ENCODE data around the gene DDAH2. TPM values are rescaled to one million over a fixed set of nuclear protein-coding genes. Genes with fewer than 3 reads are reported as not detected.
A peak's percentile ranks its signal among the peaks of the same experiment; 100 is the strongest.

Gene DDAH2
- total and polyA plus RNA-seq, 10 of the 15 experiments (the other 5 are each of a cell fraction or from before 2014, with no cell fraction given), result 0.35 to 9.9 (median 6.2) TPM

GRCh38 chr6:31776989-31777666 is 48.0 kb upstream of the DDAH2 start, which contains the start of gene VWA7:
Gene VWA7 (minus strand): TSS chr6:31777328. CDS start chr6:31776779, 549 bp downstream.
- WGBS (ENCODE audit: insufficient coverage, insufficient replicate concordance, low lambda C conversion rate, missing lambda C conversion rate), result 12% methylated on average over 15 of the region's 15 CpGs
- CTCF ChIA-PET, result interaction anchor here (1.9 to 4.1 kb wide), 3 partner anchors 12 to 18 kb away, joined by 6 to 12 read pairs (median 8); partner anchors contain the start of gene VARS1
- H2AFZ ChIP-seq (ENCODE audit: control insufficient read depth, low read depth, low read length), result no peak within 1 kb of the TSS; the same call in 1 of the 2 replicates
- RAD21 ChIA-PET (ENCODE audit: unreplicated experiment), result interaction anchor here (0.8 to 2.1 kb wide), 4 partner anchors 14 to 53 kb away, joined by 3 to 8 read pairs (median 6); partner anchors contain the start of gene VARS1
- ATAC-seq, result peak; percentile 95
- peak within 1 kb of the TSS; percentile 62 for H3K4me2 ChIP-seq (ENCODE audit: control insufficient read depth, insufficient read depth)
- 0 out of 2 replicates have a peak within 1 kb of the TSS, but pooled peaks have one; percentile 15 for H3K9ac ChIP-seq (ENCODE audit: control insufficient read depth, insufficient read depth, low read length)
- peak; percentile 94 for FAIRE-seq
- no TSS peak for BruUV-seq (replicated peaks)
- in situ Hi-C loops (cut with MboI), result no loop called here
- DNase-seq (ENCODE audit: low read depth, low spot score), result peak; percentile 70
- H3K27me3 ChIP-seq (replicated peaks in 1 of 2; ENCODE audit: control insufficient read depth in 2 of 2, insufficient read depth in 2 of 2, low read length in 1 of 2), result no peaks in the 10 kb centered on the region
- H3K4me1 ChIP-seq (ENCODE audit: control insufficient read depth, insufficient read depth, low read length), result peaks cover 18% of the 10 kb centered on the region
- no peak within 1 kb of the TSS for H3K4me3 ChIP-seq
- H3K36me3 ChIP-seq (ENCODE audit: control insufficient read depth in 2 of 2, insufficient read depth in 2 of 2, low read length in 1 of 2), result peaks cover 0 to 34% of the 10 kb centered on the region in 2 experiments; a peak in 3 of 4 replicates
- no peaks in the 10 kb centered on the region for H3K79me2 ChIP-seq (ENCODE audit: control insufficient read depth, insufficient read depth, low read length)
- POLR2A ChIA-PET, result interaction anchor here (1.0 to 3.2 kb wide), 10 partner anchors 10 to 113 kb away, joined by 3 to 12 read pairs (median 6); partner anchors contain the start of genes HSPA1A, HSPA1L, LSM2 and VARS1
- H3K9me3 ChIP-seq (replicated peaks; ENCODE audit: control insufficient read depth, insufficient read depth, low read length), result no peaks in the 10 kb centered on the region
- no peaks in the 10 kb centered on the region for H4K20me1 ChIP-seq (ENCODE audit: control insufficient read depth, insufficient read depth)
- peak within 1 kb of the TSS; percentile 37; the same call in 1 of the 2 replicates for H3K27ac ChIP-seq (ENCODE audit: control insufficient read depth, insufficient read depth)
- SMC1A ChIA-PET (ENCODE audit: uncharacterized antibody, unreplicated experiment), result interaction anchor here (1.1 to 1.2 kb wide), 4 partner anchors 9 to 82 kb away, joined by 3 to 6 read pairs (median 4); partner anchors contain the start of gene VARS1
- intact Hi-C loops (cut with micrococcal nuclease; ENCODE audit: unreplicated experiment), result loop anchor here (1.0 to 10.0 kb wide), 2 partner anchors 12 to 48 kb away; partner anchors contain the start of gene HSPA1B
- TF ChIP-seq CREB1 (IDR thresholded peaks at IDR 0.05; ENCODE audit: low read depth), result peak; percentile 89
- peak; percentile 56; the same call in 1 of the 2 replicates for TF ChIP-seq SMAD5 (IDR thresholded peaks at IDR 0.05; ENCODE audit: low read depth)
- TF ChIP-seq PBX3 (IDR thresholded peaks at IDR 0.05; ENCODE audit: insufficient replicate concordance, low read depth, low read length), result peak; percentile 23
- no peak for TF ChIP-seq RAD51 (IDR thresholded peaks at IDR 0.05)
- no peak for TF ChIP-seq ZNF384 (IDR thresholded peaks at IDR 0.05; ENCODE audit: borderline replicate concordance, low read depth, low read length)
- peak; percentile 93 for TF ChIP-seq IKZF1 (conservative IDR thresholded peaks at IDR 0.05)
- no peak for TF ChIP-seq ELK1 (IDR thresholded peaks at IDR 0.05; ENCODE audit: low read depth, low read length)
- TF ChIP-seq ZBTB11 (CRISPR knock-in tag; IDR thresholded peaks at IDR 0.05), result no peak
- TF ChIP-seq FOXM1 (IDR thresholded peaks at IDR 0.05; ENCODE audit: low read depth, low read length), result no peak
- no peak for TF ChIP-seq SUZ12 (IDR thresholded peaks at IDR 0.05; ENCODE audit: unreplicated experiment)
- TF ChIP-seq POU2F2 (IDR thresholded peaks at IDR 0.05; ENCODE audit: borderline replicate concordance, low read depth, low read length), result peak; percentile 46; the same call in 1 of the 3 replicates
- no peak for TF ChIP-seq E2F8 (IDR thresholded peaks at IDR 0.05; ENCODE audit: low read depth, partially characterized antibody)
- no peak for TF ChIP-seq MXI1 (IDR thresholded peaks at IDR 0.05; ENCODE audit: low read depth, low read length)
- TF ChIP-seq NR2F1 (conservative IDR thresholded peaks at IDR 0.05), result peak; percentile 99
